NCI-H510A treated with DMSO at 0.1 percent for 48 hours (cell line): Measurements from ENCODE around the gene ARMC8.

ENCODE experiments used
- DNase-seq: peaks from one replicate; lab custom pipeline; 2025; lab: John Stamatoyannopoulos, UW

Gene ARMC8

DNA sequence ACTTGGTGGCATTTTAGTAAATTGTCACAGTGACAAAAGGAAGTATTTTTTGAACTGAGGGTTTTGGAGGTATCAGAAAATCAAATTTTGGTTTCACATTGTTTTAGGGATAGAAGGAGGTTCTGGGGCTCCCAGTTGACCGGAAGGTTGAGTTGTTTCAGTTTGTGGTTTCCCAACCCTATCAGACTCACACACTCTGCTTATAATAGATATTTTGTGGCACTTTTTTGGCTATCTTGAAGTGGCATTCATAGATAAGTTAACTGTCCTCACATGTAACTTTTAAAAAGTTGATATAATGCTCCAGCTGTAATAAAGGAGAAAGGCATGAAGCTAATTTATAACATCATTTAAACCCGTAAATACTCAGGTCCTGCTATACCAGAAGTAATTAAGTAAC is 12.8 kb downstream of the ARMC8 start:
- DNase-seq, result no peak

GRCh38 chr3:138200424-138200823 is 13.3 kb downstream of the ARMC8 start:
- no peak for DNase-seq

DNA sequence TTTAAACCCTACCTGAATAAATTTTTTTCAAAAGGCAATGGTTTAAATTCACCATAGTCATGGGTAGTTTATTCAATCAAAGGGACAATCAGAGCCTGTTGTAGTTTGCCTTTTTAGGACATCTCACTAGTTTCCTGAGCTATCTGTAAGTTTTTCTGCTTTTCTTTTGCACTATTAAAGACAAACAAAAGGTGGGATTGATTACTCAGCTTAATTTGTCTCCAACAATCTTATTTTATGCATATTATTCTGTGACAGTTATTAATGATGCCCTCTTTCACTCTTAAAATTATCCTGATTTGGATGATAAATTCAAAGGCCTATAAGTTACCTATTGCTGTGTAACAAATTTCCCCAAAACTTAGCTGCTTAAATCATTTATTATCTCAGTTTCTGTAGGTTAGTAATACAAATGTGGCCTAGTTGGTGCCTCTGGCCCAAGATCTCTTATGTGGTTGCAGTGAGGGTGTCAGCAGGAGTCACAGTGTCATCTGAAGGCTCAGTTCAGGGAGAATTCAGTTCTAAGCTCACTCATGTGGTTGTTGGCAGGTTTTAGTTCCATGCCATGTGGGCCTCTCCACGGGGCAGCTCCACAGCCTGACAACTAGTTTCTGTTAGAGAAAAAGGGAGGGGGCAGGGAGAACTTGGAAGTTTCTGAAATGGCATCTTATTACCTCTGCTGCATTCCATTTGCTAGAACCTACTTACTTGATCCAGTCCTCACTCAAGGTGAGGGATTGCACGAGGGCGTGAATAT is 16.0 kb downstream of the ARMC8 start:
- DNase-seq, result no peak

- DNase-seq, result no peak
Observed at GRCh38 chr3:138203938-138204337, 16.8 kb downstream of the ARMC8 start.

DNA sequence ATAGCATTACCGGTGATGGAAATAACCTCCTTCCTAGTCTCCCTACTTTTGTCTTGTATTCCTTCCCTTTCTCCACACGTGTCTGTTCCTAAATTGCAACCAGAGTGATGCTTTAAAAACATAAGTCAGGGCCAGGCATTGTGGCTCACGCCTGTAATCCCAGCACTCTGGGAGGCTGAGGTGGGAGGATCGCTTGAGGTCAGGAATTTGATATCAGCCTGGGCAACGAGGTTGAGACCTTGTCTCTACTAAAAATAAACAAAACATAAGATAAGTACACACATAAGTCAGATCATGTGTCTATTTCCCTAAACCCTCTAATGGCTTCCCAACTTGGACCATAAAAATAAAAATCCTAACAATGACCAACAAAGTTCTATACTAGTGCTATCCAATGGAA is 18.4 kb downstream of the ARMC8 start:
- no peak for DNase-seq

GRCh38 chr3:138206196-138206595 is 19.1 kb downstream of the ARMC8 start:
- no peak for DNase-seq

DNA sequence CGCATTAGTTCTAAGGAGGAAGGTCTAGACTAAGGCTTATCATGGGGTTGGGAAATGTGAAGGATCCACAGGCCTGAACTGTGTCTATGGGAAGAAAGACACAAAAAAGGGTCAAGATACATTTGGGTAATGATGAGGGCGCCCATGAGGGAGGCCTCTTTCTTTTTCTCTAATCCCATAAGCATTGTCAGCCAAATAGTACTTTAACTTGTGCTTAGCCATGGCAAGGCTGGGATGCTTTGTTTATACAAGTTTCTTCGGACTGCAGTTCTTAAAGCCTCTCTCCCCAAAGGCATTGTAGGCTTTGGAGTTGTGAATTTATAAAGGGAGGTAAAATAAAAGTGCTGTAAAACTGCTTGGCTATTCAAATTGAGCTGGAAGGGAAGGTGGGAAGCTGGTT is 23.4 kb downstream of the ARMC8 start:
- DNase-seq, result no peak

DNA sequence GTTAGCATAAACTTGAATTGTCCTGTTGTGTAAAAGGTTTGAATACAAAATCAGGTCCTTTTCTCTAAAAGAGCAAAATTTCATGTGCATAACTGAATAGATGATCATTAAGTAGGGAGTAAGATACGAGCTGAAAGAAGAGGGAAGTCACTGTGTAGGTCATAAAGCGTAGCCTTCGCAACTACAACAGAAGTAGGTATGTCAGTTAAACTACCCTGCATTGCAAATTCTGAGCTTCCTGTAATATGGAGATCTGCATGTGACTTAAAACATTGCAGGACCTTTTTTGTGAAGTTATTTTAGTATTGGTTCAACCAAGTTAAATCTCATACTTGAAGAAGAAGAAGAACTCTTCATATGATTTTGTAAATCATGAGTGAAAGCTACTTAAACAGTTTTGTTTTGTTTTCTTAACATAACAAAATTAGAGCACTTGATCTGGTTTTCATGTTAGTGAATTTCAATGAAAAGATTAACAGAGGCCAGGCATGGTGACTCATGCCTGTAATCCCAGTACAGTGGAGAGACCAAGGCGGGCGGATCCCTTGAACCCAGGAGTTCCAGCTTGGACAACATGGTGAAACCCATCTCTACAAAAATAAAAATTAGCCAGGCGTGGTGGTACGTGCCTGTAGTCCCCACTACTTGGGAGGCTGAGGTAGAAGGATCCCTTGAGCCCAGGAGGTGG is 26.4 kb downstream of the ARMC8 start:
- no peak for DNase-seq

GRCh38 chr3:138219255-138219654 is 32.2 kb downstream of the ARMC8 start:
- DNase-seq, result no peak

DNA sequence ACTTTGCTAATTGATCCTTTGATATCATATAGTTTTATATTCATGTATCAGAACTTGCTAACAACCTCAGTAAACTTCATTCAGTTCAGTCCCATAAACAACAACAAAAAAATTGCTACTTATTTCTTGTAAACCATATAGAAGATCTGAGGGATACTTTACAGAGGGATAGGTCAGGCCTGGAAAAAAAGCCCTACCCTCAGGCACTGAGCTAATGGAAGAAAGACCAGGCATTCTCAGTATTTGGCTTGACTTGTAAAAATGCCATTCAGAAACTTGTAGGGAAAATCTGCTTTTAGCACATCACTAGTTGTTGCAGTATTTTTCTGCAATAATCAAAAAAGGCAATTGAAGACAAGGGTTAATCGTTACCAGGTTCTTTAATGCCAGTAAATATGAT is 33.1 kb downstream of the ARMC8 start:
- no peak for DNase-seq

DNA sequence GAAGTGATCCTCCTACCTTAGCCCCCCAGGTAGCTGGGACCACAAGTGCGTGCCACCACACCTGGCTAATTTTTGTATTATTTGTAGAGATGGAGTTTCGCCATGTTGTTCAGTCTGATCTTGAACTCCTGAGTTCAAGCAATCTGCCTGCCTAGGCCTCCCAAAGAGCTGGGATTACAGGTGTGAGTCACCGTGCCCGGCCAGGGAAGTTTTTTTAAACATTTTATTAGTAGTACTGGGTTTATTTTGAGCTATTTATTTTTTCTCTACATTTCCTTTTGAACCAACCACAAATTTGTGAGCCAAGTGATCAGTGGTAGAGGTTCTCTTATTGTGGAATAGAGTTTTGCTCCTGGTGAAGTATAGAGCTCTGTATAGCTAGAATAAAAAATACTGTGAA is 33.7 kb downstream of the ARMC8 start:
- DNase-seq, result no peak

- DNase-seq, result no peak
Observed at GRCh38 chr3:138222131-138222941, 35.2 kb downstream of the ARMC8 start.

GRCh38 chr3:138222942-138223287 is 35.8 kb downstream of the ARMC8 start:
- DNase-seq, result no peak

DNA sequence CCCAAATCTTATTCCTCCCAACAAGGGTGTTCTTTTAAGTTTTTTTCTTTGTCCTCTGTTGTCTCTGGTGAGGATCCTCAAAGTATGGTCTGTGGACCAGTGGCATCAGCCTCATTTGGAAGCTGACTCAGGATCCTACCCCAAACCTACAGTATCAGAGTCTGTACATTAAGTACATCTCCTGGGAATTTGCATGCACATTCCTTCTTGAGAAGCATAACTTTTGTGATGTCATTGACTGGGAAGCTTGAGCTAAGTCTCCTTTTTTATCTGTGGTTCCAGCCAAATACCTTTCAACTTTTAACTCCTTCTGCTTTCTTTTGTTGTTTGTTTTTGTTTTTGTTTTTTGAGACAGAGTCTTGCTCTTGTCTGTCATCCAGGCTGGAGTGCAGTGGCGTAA is 40.5 kb downstream of the ARMC8 start:
- DNase-seq, result no peak

DNA sequence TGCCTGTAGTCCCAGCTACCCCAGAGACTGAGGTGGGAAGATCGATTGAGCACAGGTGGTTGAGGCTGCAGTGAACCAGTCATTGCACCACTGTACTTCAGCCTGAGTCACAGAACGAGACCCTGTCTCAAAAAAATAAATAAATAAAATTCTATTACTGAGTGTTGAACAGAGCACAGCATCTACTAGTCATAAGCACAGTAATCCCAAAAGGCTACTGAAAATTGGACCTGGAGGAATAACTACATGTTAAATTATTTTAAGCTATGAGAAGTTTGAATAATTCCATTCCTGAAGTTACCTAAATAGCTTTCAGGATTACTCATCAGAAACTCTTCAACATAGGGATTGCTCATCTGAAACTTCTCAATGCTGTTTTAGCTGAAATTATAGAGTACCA is 43.4 kb downstream of the ARMC8 start:
- no peak for DNase-seq

DNA sequence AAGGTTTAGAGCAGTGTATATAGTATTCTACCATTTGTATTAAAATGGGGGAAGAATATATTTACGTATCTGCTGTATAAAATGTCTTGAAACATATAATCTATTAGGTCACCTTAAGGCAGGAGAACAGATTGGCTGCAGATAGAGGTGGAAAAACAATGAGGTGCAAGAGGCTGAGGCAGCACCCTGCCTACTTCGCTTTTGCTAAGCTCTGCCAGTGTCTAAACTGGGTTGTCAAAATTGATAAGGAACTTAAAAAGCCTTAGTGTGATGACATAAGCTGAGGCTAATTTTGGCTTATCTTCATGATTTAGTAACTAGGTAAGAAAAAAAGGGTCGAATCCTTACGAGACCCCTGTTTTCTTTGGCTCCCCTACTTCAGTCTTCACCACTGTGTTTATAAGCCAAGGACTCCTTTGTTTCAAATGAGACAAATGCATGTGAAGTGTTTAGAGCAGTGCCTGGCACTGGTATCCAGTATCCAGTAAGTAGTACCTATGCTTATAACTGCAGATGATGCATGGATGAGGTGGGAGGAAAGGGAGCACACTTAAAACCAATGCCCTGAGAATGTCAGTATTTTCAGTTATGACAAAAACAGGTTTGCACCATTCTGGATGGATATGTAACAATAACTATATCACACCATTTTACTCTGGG is 45.7 kb downstream of the ARMC8 start:
- no peak for DNase-seq

DNA sequence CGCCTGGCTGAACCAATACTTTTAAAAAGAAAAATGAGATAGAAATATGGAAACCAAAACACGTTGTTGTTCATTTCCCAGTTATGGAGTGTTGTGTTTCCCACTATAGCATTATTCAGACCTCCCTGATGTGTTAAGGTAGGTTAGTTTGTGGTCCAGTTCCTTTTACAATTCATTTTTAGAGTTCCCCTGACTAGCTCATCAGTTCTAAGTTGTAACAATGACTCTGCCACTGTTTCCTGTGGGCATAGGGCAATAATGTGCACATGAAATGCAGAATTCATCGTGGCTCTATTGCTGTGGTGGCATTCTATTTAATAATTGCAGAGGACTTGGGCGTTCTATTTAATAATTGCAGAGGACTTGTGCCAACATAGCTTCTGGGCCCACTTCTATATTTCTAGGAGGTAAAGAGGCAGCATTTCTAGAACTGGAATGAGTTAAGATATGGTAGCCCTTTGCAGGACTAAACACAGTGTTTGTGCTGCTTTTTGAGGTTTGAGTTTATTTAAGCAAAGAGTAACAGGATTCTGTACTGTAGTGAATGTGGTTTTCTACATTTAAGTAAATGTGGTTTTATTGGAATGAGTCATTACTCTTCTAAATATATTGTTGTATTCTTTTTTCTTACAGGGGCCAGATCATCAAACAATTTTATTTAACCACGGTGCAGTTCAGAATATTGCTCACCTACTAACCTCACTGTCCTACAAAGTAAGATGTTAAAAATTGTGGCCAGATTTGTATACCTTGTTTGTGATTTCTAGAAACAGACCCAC is 47.5 kb downstream of the ARMC8 start:
- DNase-seq, result no peak

GRCh38 chr3:138238711-138239110 is 51.6 kb downstream of the ARMC8 start:
- no peak for DNase-seq

DNA sequence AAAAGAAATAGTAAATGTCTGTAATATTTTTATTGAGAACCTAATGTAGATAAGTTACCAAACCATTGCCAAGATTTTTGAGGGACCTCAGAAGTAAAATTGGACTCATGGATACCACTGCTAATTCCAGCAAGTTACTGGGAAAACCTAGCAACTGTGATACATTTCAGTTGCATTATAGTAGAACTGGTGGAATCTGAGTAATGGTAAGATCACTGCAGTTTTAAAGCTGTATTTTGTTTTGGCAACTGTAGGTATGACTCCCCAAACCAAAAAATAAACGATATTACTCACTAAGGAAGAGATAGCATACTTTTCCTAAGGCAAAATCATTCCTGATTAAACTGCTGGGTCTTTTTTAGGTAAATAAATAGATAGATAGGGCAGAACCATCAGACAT is 54.0 kb downstream of the ARMC8 start:
- DNase-seq, result no peak

DNA sequence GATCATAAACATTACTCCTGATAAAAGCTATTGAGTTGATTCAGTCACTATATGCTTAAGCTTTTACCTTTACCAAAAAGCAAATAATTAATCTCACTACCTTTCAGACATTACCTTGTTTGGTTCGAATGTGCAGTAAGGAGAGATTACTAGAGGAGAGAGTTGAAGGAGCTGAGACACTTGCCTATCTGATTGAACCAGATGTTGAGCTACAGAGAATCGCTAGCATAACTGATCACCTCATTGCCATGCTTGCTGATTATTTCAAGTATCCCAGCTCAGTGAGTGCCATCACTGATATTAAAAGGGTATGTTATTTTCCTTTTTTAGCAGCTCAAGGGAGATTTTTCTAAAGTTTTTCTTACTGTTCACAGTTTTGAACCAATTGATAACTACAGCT is 54.6 kb downstream of the ARMC8 start:
- no peak for DNase-seq

DNA sequence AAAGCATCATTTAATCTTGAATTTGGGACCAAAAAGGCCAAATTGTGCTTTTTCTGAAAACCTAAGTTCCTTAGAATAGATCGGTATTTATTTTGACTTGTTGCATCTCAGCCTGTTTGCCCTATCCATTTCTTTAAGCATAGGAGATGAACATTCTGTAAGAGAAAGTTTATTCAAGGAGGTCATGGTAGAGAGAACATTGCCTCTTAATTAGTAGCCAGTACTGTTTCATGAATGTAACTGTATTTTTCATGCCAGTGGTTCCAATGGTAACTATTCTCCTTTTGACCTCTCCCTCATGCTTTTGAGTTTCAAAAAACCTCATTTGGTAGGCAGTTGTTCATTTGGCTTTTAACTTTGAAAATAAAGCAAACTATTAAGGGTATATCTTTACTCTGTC is 55.4 kb downstream of the ARMC8 start:
- DNase-seq, result no peak

DNA sequence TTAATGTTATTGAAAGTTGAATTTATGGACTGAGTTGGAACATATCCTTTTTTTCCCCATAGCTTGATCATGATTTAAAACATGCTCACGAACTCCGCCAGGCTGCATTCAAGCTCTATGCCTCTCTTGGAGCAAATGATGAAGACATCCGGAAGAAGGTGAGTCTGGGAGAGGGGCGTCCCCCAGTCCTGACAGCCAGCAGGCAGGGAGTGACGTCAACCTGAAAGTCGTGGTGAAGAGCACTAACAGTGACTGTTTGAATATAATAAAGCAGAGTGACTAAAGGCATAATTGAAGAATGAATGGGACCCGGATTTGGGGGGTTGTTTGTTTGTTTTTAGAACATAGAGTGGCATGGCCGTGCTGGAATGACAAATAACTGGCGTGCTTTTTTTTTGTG is 57.9 kb downstream of the ARMC8 start:
- no peak for DNase-seq
